ENCODE data around the gene TAS1R1.

The TAS1R1 gene

GRCh38 chr1:6528492-6528891 lies 26.6 kb upstream of the TAS1R1 start:
- H3K4me3 ChIP-seq (ENCODE audit: low read depth, low read length): no peak overlapping the region
- H3K36me3 ChIP-seq (ENCODE audit: control insufficient read depth, insufficient read depth, low read length): peaks cover 51% of the 10 kb centered on the region
- H3K9me3 ChIP-seq (ENCODE audit: control insufficient read depth, insufficient read depth, low read length): no peaks in the 10 kb centered on the region
- H3K9ac ChIP-seq (ENCODE audit: low read depth, low read length): no peak overlapping the region
- no peaks in the 10 kb centered on the region for H3K4me1 ChIP-seq (ENCODE audit: control insufficient read depth, insufficient read depth, low read length)
- no peaks in the 10 kb centered on the region for H3K27me3 ChIP-seq (ENCODE audit: control insufficient read depth, insufficient read depth, low read length)

GRCh38 chr1:6530504-6531160 lies 24.5 kb upstream of the TAS1R1 start:
- Histone ChIP-seq H3K9ac (ENCODE audit: low read depth, low read length) (no peak overlapping the region), H3K9me3 (ENCODE audit: control insufficient read depth, insufficient read depth, low read length) (no peaks in the 10 kb centered on the region), H3K4me1 (ENCODE audit: control insufficient read depth, insufficient read depth, low read length) (no peaks in the 10 kb centered on the region), H3K27me3 (ENCODE audit: control insufficient read depth, insufficient read depth, low read length) (no peaks in the 10 kb centered on the region), H3K4me3 (ENCODE audit: low read depth, low read length) (no peak overlapping the region), H3K36me3 (ENCODE audit: control insufficient read depth, insufficient read depth, low read length) (peaks cover 56% of the 10 kb centered on the region)

- Histone ChIP-seq H3K4me3 (ENCODE audit: low read depth, low read length) (no peak overlapping the region), H3K27me3 (ENCODE audit: control insufficient read depth, insufficient read depth, low read length) (no peaks in the 10 kb centered on the region), H3K36me3 (ENCODE audit: control insufficient read depth, insufficient read depth, low read length) (peaks cover 48% of the 10 kb centered on the region), H3K4me1 (ENCODE audit: control insufficient read depth, insufficient read depth, low read length) (no peaks in the 10 kb centered on the region), H3K9me3 (ENCODE audit: control insufficient read depth, insufficient read depth, low read length) (no peaks in the 10 kb centered on the region), H3K9ac (ENCODE audit: low read depth, low read length) (no peak overlapping the region)
Measured at GRCh38 chr1:6531996-6532395, 23.1 kb upstream of the TAS1R1 start.

- Histone ChIP-seq H3K9me3 (ENCODE audit: control insufficient read depth, insufficient read depth, low read length) (no peaks in the 10 kb centered on the region), H3K9ac (ENCODE audit: low read depth, low read length) (no peak overlapping the region), H3K4me3 (ENCODE audit: low read depth, low read length) (no peak overlapping the region), H3K4me1 (ENCODE audit: control insufficient read depth, insufficient read depth, low read length) (no peaks in the 10 kb centered on the region), H3K36me3 (ENCODE audit: control insufficient read depth, insufficient read depth, low read length) (peaks cover 40% of the 10 kb centered on the region), H3K27me3 (ENCODE audit: control insufficient read depth, insufficient read depth, low read length) (no peaks in the 10 kb centered on the region)
Measured at GRCh38 chr1:6534248-6534822, 20.8 kb upstream of the TAS1R1 start.

GRCh38 chr1:6535214-6535613 lies 19.9 kb upstream of the TAS1R1 start:
- peaks cover 40% of the 10 kb centered on the region for H3K36me3 ChIP-seq (ENCODE audit: control insufficient read depth, insufficient read depth, low read length)

GRCh38 chr1:6536291-6536690 lies 18.8 kb upstream of the TAS1R1 start:
- Histone ChIP-seq H3K4me1 (ENCODE audit: control insufficient read depth, insufficient read depth, low read length) (no peaks in the 10 kb centered on the region), H3K27me3 (ENCODE audit: control insufficient read depth, insufficient read depth, low read length) (no peaks in the 10 kb centered on the region), H3K36me3 (ENCODE audit: control insufficient read depth, insufficient read depth, low read length) (peaks cover 45% of the 10 kb centered on the region)

More at GRCh38 chr1:6535214-6535613, 19.9 kb upstream of the TAS1R1 start:
- no peaks in the 10 kb centered on the region for H3K27me3 ChIP-seq (ENCODE audit: control insufficient read depth, insufficient read depth, low read length)
- H3K9me3 ChIP-seq (ENCODE audit: control insufficient read depth, insufficient read depth, low read length): no peaks in the 10 kb centered on the region
- no peak overlapping the region for H3K4me3 ChIP-seq (ENCODE audit: low read depth, low read length)
- no peak overlapping the region for H3K9ac ChIP-seq (ENCODE audit: low read depth, low read length)
- H3K4me1 ChIP-seq (ENCODE audit: control insufficient read depth, insufficient read depth, low read length): no peaks in the 10 kb centered on the region

GRCh38 chr1:6538956-6539355 lies 16.2 kb upstream of the TAS1R1 start:
- no peaks in the 10 kb centered on the region for H3K4me1 ChIP-seq (ENCODE audit: control insufficient read depth, insufficient read depth, low read length)
- no peak overlapping the region for H3K9ac ChIP-seq (ENCODE audit: low read depth, low read length)
- H3K27me3 ChIP-seq (ENCODE audit: control insufficient read depth, insufficient read depth, low read length): no peaks in the 10 kb centered on the region
- H3K9me3 ChIP-seq (ENCODE audit: control insufficient read depth, insufficient read depth, low read length): no peaks in the 10 kb centered on the region
- no peak overlapping the region for H3K4me3 ChIP-seq (ENCODE audit: low read depth, low read length)
- peaks cover 32% of the 10 kb centered on the region for H3K36me3 ChIP-seq (ENCODE audit: control insufficient read depth, insufficient read depth, low read length)

More at GRCh38 chr1:6536291-6536690, 18.8 kb upstream of the TAS1R1 start:
- Histone ChIP-seq H3K9me3 (ENCODE audit: control insufficient read depth, insufficient read depth, low read length) (no peaks in the 10 kb centered on the region), H3K4me3 (ENCODE audit: low read depth, low read length) (no peak overlapping the region), H3K9ac (ENCODE audit: low read depth, low read length) (no peak overlapping the region)

GRCh38 chr1:6544831-6545230 lies 10.3 kb upstream of the TAS1R1 start:
- Histone ChIP-seq H3K9me3 (ENCODE audit: control insufficient read depth, insufficient read depth, low read length) (no peaks in the 10 kb centered on the region), H3K36me3 (ENCODE audit: control insufficient read depth, insufficient read depth, low read length) (peaks cover 50% of the 10 kb centered on the region), H3K4me3 (ENCODE audit: low read depth, low read length) (no peak overlapping the region), H3K4me1 (ENCODE audit: control insufficient read depth, insufficient read depth, low read length) (no peaks in the 10 kb centered on the region), H3K9ac (ENCODE audit: low read depth, low read length) (no peak overlapping the region), H3K27me3 (ENCODE audit: control insufficient read depth, insufficient read depth, low read length) (no peaks in the 10 kb centered on the region)

GRCh38 chr1:6545276-6546112 lies 9.6 kb upstream of the TAS1R1 start:
- Histone ChIP-seq H3K9me3 (ENCODE audit: control insufficient read depth, insufficient read depth, low read length) (no peaks in the 10 kb centered on the region), H3K27me3 (ENCODE audit: control insufficient read depth, insufficient read depth, low read length) (no peaks in the 10 kb centered on the region), H3K4me3 (ENCODE audit: low read depth, low read length) (no peak overlapping the region), H3K4me1 (ENCODE audit: control insufficient read depth, insufficient read depth, low read length) (no peaks in the 10 kb centered on the region), H3K9ac (ENCODE audit: low read depth, low read length) (no peak overlapping the region), H3K36me3 (ENCODE audit: control insufficient read depth, insufficient read depth, low read length) (peaks cover 48% of the 10 kb centered on the region)

- H3K9ac ChIP-seq (ENCODE audit: low read depth, low read length): no peak overlapping the region
- no peak overlapping the region for H3K4me3 ChIP-seq (ENCODE audit: low read depth, low read length)
- no peaks in the 10 kb centered on the region for H3K27me3 ChIP-seq (ENCODE audit: control insufficient read depth, insufficient read depth, low read length)
- no peaks in the 10 kb centered on the region for H3K9me3 ChIP-seq (ENCODE audit: control insufficient read depth, insufficient read depth, low read length)
- H3K36me3 ChIP-seq (ENCODE audit: control insufficient read depth, insufficient read depth, low read length): peaks cover 44% of the 10 kb centered on the region
- H3K4me1 ChIP-seq (ENCODE audit: control insufficient read depth, insufficient read depth, low read length): no peaks in the 10 kb centered on the region
Measured at GRCh38 chr1:6546326-6546725, 8.8 kb upstream of the TAS1R1 start.

GRCh38 chr1:6547301-6547700 lies 7.8 kb upstream of the TAS1R1 start:
- Histone ChIP-seq H3K27me3 (ENCODE audit: control insufficient read depth, insufficient read depth, low read length) (no peaks in the 10 kb centered on the region), H3K4me3 (ENCODE audit: low read depth, low read length) (no peak overlapping the region), H3K9me3 (ENCODE audit: control insufficient read depth, insufficient read depth, low read length) (no peaks in the 10 kb centered on the region), H3K9ac (ENCODE audit: low read depth, low read length) (no peak overlapping the region), H3K4me1 (ENCODE audit: control insufficient read depth, insufficient read depth, low read length) (no peaks in the 10 kb centered on the region), H3K36me3 (ENCODE audit: control insufficient read depth, insufficient read depth, low read length) (peaks cover 42% of the 10 kb centered on the region)
